GM19043 (cell line): ENCODE measurements around the gene AGAP1.
"Not testable (repeated sequence)": the region's sequence is repeated elsewhere in the genome, so short reads cannot be mapped to it uniquely, and the experiment has no call there.

Source experiments
- ATAC-seq: cut with Tn5 transposase; IDR thresholded peaks from one replicate; pipeline ENCODE4 v1.9.1; 2021; ENCODE audit warnings: low read depth; ENCODE audit not compliant: unreplicated experiment

Gene AGAP1

DNA sequence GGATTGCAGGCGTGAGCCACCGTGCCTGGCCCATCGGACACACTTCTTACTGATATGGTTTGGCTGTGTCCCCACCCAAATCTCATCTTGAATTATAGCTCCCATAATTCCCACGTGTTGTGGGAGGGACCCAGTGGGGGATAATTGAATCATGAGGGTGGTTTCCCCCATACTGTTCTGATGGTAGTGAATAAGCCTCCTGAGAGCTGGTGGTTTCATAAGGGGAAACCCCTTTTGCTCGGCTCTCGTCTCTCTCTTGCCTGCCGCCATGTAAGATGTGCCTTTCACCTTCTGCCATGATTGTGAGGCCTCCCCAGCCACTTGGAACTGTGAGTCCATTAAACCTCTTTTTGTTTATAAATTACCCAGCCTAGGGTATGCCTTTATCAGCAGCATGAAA, 109.1 kb downstream of the AGAP1 start:
- ATAC-seq, result not testable (repeated sequence)

DNA sequence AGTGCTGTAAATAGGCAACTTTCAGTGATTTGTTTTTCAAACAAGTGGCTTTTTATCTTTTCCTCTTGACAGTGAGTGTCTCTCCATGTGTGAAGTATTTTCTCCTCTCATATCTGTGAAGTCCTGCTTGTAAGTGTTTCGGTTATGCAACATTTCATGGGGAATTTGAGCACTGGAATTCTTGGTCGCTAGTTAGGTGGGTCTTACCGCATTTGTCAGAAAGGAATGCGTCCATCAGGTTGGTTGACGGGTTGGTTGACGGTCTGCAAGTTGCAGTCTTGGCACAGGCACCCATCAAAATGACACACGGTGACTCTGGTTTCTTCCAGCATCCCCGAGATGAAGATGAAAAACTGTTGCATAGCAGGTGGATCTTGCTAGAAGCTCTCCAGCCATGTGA, 109.8 kb downstream of the AGAP1 start:
- no peak for ATAC-seq

DNA sequence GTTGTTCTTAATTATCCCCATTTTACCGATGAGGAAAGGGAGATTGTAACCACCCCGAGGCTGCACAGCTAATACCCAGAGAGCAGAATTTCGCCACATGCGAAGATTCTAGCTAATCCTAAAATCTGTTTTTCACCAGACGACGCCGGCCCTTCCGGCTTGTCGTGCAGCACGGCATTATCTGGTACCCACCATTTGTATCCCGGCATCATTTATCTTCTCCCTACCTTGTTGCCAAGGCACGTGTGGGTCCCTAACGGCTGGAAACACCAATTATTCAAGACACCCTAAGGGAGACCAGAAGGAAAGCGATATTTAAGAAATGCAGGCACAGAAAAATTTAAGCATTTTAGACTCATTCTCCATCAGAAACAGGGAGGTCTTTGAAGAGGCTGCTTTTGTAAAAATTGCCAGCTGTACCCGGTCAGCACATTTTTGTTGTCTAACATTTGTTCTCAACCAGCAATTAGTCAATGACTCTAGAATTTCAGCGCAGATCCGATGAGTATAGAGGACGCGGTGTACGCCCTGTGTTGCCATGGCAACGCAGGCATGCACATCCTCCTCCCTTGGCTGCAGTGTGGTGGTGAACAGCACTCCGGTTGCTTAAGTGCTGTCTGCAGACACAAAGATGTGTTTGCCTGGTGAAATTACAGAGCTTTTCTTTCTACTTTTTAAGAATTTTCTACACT, 111.6 kb downstream of the AGAP1 start:
- ATAC-seq, result no peak

DNA sequence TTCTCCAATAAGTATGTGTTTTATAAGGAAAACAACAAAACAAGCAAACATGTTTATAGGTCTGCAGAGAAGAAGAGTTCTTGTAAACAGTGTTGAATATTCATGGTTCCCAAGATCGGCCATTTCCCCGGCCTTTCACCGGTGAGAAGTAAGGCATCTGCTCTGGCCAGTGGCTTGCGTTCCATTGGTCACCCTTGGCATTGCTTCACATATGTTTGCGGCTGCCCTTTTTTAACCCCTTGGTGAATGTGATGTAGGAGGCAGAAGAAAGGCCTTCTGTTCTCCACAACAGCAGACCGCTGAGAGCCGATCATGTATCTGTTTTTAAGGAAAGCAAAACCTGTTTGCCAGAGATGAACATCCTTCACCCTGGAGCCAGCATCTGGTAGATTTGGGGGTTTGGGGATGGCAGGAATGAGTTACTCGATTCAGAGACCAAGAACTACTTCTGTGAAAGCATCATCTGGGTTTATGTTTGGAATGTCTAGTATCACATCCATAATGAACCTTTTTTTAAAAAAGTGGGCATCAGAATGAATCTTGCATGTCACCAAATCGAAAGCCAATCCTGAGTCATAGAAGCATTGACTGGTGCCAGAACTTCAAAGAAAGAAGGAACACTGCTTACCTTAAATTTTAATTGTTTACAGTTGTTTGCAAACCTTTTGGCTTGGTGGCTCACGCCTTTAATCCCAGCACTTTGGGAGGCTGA, 112.3 kb downstream of the AGAP1 start:
- ATAC-seq, result no peak

DNA sequence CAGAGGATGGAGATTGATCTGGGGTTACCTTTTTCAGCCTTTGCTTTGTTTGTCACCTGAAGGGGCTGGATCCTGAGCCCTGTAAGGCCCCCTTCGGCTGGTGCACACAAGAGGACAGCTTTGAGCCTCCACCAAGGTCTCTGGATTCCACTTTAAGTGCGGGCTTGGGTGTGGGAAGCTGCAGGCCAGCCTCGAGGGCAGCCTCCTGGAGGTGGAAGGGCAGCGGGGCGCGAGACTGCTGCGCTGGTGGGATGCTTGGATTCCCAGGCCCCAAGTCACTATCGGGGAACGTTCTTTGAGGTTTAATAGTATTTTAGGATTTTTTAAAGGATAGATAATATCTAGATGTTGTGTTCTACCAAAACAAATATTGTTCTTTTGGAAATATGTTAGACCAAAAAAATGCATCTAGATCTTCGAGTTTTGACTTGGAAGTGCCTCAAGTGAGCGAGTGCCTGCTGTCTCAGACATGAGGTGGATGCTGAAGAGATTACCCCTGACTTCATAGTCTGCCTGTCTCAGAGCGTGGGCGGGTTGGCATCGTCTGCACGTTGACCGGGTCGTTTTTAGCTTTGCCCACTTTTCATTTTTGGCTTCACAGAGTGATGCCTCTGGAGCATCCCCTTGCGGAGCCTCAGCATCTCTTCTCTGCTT, 113.8 kb downstream of the AGAP1 start:
- ATAC-seq, result no peak

DNA sequence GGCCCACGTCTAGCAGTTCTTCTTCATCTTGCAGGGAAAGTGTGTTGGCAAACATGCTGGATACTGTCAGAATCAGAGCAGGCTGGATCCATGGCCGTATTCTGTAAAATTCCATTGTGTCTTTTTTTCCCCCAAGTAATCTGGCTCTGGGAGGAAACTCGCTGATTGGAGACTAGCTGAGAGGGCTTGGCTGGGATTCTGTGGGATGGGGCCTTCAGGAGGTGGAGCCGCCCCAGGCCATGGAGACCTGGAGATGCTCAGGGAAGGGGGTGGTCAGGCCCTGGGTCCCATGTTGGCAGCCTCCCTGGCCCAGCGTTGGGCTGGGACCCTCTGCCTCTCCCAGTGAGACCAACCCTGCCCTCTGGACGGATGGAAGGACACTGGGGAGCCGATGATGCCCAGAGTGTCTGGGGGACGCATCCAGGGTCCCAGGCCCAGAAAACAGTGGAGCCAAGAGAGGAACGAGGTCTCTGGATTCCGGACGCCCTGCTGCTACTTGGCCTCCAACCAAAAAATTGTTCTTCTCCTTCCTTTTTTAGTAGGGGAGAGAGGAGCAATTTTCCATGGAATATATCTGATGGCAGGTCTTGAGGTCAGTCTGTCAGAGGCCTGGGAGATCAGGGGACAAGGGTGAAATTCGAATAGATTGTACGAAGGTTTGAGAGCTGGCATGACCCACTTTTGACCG, 114.5 kb downstream of the AGAP1 start:
- ATAC-seq, result no peak

DNA sequence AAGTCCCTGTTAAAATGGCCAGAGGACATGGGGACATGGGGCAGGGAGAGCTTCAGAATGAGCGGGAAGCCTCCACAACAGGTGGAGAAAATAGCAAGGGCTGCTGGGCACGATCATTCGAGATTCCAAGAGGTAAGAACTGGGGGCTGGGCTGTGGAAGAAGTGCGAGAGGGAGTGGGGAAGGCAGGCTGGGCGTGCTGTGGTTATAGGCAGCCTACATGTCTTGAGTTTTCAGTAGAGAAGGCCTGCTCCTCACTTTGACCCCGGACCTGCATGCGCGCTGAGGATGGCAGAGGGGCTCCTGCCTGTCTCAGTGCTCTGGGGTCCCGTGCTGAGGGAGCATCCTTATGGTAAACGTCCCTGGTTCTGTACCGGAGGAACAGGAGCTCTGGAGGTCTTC, 115.5 kb downstream of the AGAP1 start:
- ATAC-seq, result no peak

DNA sequence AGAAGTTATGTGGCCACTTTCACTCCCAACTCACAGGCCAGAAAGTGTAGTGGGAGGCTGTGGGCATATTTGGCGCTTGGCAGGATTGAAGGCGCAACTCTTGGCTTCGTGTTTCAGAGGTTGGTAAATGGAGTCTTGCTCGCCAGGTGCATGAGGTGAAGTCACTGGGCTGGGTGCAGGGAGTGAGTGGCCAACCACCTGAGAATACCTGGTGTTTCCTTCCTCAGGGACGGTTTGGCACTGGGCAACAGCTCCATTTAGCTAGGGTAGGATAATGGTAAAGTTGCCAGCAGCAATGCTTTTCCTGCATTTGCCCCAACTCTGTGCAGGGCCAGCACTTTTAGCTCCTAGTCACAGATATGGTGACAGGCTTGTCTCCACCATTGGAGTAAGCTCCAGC, 115.9 kb downstream of the AGAP1 start:
- ATAC-seq, result no peak

DNA sequence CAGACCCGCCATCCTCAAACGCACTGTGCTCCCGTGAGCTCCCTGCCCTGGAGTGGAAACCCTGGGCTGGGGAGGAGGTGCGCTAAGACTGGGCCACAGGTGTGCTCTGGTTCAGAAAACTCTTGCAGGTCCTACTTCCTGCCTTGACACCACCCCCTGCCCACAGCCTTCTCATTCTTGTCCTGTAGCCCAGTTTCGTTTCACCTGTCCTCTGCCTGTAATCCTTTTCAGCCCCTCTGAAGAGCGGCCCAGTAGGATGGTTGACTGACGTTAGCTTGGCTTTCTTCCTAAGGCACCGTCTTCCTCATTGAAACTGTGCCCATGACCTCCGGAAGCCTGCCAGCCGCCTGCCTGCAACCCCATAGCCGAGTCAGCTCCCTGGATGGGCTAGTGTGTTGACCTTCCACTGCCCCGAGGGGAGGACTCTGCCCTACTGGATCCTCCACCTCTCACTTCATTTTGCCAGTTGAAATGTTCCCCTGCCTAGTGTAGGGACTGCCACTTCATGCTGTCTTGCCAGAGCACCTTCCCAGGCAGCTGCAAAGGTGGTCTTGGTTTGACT, 116.9 kb downstream of the AGAP1 start:
- no peak for ATAC-seq

DNA sequence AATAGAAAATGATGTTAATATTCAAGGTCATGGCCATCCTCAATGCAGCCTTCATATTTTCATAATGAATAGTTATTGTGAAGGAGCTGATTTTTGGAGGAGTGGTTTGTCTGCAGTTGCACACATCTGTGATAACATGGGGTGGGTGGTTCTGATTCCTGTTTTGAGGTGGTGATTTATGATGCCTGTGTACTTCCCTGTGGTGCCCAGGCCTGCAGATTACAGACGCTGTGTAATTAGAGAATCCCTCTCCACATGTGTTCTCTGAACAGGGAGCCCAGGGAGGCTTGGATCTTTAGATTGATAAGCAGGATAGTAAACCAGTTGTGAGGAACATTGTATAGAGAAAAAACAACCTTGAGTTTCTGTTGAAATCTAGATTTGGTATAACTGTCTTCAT, 117.5 kb downstream of the AGAP1 start:
- ATAC-seq, result no peak

DNA sequence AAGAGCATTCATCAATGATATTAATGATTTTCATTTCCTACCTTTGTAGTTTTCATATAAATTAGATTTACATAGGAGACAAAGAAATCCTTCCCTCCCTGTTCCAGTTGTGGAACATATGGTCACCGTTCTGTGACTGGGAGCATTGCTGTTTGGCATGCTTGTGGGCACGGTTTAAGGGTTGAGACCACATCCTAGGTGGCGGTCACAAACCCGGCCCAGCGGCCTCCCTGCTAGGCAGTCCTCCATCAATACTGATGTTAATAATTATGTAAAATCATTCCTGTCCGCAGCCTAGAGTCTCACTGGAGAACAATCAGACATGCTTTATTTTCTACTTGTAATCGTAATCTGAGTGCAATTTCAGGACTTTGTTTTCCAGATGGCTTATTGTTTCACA, 117.9 kb downstream of the AGAP1 start:
- no peak for ATAC-seq

DNA sequence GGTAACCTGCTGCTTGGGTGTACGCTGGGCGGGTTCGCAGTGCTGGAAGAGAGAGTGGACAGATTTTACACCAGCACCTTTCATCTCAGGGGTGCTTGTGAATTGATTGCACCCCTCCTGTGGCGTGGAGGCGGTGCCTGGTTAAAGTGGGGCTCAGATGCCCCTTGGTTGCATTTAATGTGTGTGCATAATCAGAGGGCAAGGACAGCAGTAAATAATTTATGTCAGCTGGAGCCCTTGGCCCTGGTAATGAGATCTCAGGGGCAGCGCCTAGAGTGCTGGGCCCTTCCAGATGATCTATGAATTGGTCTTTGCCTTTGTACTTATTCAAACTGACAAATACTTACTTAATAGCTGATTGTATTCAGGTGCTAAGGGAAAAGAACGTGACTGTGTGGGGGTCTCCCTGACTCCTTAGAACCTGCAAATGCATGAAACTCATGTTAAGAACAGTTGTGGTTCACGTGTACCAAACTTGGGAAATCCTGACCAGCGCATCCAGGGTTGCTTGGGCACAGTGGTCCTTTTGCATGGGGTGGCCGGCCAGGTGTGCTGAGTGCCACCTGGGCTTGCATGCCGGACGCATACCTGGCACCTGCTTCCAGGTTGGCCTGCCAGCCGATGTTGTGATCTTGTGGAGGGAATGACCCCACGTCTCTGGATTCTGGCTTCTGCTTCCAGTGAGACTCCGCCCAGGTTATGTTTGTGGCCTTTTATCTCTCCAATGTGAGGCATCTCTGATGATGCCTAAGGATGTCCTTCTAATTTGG, 118.5 kb downstream of the AGAP1 start:
- no peak for ATAC-seq

DNA sequence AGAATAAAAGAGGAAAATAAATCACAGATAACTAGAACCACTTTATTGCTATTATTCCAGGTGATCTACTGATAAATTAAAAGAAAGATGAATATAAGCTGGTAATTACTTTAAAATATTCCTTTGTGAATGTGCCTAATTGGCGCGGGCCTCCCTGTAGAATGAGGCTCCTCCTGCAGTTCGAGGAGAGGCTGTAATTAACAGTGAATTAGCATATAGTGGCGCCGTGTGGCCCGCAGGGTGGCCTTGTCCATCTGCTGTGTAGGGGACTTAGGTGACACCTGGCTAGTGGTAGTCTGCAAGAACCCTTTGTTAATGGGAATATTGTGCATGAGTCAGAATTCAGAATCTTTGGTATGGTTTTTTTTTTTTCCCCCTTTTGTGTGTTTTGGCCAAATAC, 119.8 kb downstream of the AGAP1 start:
- no peak for ATAC-seq

DNA sequence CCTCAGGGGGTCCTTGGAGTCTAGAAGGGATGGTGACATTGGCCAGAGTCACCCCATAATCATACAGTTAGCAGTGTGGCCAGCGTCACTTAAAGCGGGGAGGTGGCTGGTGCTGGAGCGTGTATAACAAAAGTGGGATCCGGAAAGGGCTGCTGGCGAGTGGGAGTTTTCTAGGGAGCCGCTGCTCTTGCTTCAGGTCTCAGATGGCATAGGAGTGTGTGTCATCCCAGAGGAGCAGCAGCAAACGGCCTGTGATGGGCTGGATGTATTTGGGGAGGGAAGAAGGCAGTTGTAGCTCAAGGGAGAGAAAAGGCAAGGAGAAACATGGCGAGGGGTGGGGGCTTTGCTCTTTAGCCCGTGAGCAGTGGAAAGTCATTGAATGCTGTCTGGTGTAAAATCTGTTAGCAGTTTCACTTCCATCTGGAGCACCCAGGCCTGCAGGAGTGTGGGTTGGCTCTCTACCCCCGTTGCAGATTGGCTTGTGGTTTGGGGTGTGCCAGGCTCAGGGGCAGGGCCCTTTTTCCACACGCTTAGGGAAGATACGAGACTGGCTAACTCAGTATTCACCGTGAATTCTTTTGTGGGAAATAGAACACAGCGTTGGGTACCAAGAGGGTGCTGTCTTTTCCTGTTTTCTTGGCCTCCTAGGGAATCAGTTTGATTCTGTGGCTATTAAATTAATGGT, 120.5 kb downstream of the AGAP1 start:
- ATAC-seq, result no peak

DNA sequence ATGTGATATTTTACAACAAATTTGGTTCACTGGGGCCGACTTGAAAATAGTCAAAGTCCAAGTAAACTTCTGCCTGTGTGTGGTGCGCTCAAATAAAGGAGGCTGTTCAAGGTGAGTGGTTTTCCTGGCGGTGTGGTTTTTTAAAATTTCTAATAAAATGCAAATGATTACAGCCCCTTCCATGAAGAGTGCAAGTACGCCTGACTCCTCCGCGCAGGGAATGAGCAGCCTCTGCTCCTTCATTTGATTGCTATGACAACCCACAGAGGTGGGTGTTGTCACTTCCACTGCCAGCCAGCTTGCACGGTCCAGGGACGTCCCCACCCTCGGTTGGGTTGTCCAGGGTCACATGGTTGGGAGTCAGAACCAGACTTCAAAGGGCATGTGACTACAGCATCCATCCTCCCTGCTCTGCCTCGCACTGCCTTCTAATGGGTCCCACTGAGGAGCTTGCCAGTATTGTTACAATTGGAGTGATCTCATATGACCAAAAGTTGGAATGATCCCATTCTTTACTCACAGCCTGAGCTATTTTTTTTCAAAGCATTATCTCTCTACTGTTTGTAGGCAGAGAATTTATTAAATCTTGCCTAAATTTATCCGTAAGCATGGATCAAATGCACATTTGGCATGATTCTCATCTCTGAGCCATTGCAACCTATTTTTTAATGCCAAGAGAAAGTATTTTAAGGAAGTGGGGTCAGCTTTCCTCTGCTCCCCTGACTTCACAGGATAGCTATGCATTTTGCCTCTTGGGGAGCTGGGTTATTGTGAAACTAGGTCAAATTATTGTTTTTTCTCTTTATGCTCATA, 121.3 kb downstream of the AGAP1 start:
- no peak for ATAC-seq

DNA sequence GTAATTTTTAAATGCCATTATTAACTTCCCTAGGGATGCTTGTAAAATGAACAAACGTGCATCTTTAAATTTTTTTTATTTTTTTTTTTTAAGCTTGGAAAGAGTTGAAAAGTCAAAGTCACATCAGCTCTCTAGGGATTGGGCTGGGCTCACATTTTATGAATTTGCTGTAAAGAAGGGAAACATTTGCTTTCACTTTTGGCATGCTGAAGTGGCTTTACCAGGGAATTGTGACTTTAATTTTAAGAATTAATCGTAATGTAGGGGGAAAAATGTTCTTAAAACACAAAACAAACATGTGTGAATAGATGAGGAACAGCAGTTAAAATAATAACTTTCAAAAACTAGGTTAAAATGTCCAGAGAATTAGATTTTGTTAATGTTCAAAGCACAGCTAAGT, 123.0 kb downstream of the AGAP1 start:
- ATAC-seq, result no peak

DNA sequence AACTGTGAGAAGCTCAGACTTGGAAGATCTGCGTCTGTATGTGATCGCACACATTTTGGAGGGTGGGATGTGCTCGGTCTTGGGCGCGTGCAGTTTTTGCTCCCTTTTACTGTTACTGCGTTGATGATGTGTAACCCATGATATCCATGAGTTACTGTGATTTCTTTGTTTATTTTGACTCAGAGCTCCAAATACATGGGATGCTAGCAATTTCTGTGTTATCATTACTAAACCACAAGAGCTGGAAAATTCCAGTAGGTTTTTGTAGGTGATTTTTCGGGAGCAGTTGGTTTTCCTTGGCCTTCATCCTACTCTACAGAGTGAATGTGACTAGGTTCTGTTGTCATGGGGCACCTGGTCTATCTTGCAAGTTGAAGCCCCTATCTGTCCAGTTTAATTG, 124.2 kb downstream of the AGAP1 start:
- no peak for ATAC-seq

DNA sequence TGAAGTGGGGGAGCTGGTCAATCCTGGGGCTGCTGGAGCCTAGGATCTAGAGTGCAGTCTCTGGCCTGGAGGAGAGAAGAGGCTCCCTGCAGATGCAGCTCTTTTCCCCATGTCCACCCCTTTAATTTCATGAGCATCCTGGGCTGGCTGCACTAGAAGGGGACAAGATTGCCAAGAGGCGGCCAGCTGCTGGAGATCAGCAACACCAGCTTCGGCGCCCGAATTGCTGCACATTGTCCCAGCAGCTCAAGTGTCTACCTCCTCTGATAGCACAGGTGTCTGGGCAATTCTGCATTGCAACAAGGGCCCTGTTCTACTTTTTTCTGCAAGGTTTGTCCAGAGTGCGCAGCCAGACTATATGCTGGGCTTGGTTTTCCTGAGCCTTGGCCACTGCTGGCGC, 125.7 kb downstream of the AGAP1 start:
- no peak for ATAC-seq

DNA sequence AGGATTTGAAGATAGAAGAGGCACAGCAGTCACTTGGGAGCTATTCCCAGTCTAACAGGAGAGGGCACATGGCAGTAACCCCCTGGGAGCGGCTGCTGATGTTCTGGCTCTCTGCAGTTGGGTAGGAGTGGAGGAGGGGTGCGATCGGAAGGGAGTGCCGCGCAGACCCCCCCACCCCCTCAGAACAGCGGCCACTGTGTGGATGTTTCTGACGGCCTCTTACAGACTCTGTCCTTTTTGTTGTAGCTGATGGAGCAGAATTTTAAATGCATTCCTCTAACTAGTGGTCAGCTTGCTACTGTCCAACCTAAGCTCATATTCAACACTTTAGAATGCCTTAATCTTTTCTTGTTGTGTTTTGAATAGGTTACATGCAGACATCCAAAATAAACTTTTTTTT, 127.9 kb downstream of the AGAP1 start:
- no peak for ATAC-seq
